Uterus (tissue), 4 donors: Measurements from ENCODE around the gene TLCD3B. TPM values are rescaled to one million over a fixed set of nuclear protein-coding genes. Genes with fewer than 3 reads are reported as not detected.

Source experiments
- DNase-seq, 2 donors: peaks; one replicate each; pipeline ENCODE4 v3.0.0-alpha.2; 2019 to 2020
- H3K27ac ChIP-seq, 2 donors: fragments of 200-600 bp; sonication (generic); 1 replicate in 1 of 2; 2 replicates in 1 of 2; pipeline ENCODE4 v1.5.1; 2016 to 2018
- H3K27me3 ChIP-seq, 2 donors: fragments of 200-600 bp; sonication (generic); one replicate each; pipeline ENCODE4 v1.5.1; 2018 to 2019; ENCODE audit warnings: control low read depth in 1 of 2
- H3K36me3 ChIP-seq, 2 donors: fragments of 200-600 bp; sonication (generic); one replicate each; pipeline ENCODE4 v1.5.1; 2019; ENCODE audit warnings: control low read depth in 1 of 2
- H3K4me1 ChIP-seq, 2 donors: fragments of 200-600 bp; sonication (generic); one replicate each; pipeline ENCODE4 v1.5.1; 2018 to 2019; ENCODE audit warnings: control low read depth in 1 of 2
- H3K4me3 ChIP-seq, 2 donors: fragments of 200-600 bp; sonication (generic); 1 replicate in 1 of 2; 2 replicates in 1 of 2; pipeline ENCODE4 v1.5.1; 2018 to 2019; ENCODE audit warnings: mild to moderate bottlenecking in 1 of 2
- H3K9me3 ChIP-seq, 2 donors: fragments of 200-600 bp; sonication (generic); one replicate each; pipeline ENCODE4 v1.5.1; 2019; ENCODE audit warnings: control low read depth in 1 of 2
- CTCF ChIP-seq, 4 experiments: fragments of 200-600 bp in 2 of 4; fragments of 450-650 bp in 2 of 4; sonication (generic) in 2 of 4; IDR thresholded peaks; one replicate each; pipeline ENCODE4 v1.5.1; 2016 to 2019; ENCODE audit warnings: antibody characterized with exemption in 4 of 4, mild to moderate bottlenecking in 2 of 4, moderate library complexity in 1 of 4
- POLR2A ChIP-seq, 2 donors: fragments of 450-650 bp; IDR thresholded peaks; one replicate each; pipeline ENCODE4 v1.6.1; 2016; ENCODE audit warnings: antibody characterized with exemption in 2 of 2, mild to moderate bottlenecking in 1 of 2, moderate library complexity in 1 of 2
- intact Hi-C: fragments of 100-400 bp; cut with DNase I; formaldehyde crosslinking; loops from one replicate; pipeline ENCODE4 v1.15.1; 2023; ENCODE audit warnings: low total_unique reads
- total RNA-seq, 4 donors: library from RNA; depleted of rRNA in 3 of 4; stranded (reverse); fragments of >200 nt in 3 of 4; gene quantifications; one replicate each; pipeline versions ENCODE4 v1.1.0 to v1.2.4, GENCODE V29; 2014 to 2023
- donor health status: DM: yes; HTN: yes; CAD: no.

Gene TLCD3B
- total RNA-seq, 4 donors from 2014 or later = 0.62 TPM; not detected in 3

- peak; percentile 92 to 93 for DNase-seq
- peaks cover 0 to 6% of the 10 kb centered on the region in 2 donors for H3K4me1 ChIP-seq
- H3K27ac ChIP-seq = peak overlapping the region; percentile 39 to 54
- H3K4me3 ChIP-seq = peak overlapping the region; percentile 71 to 76
- no peaks in the 10 kb centered on the region for H3K9me3 ChIP-seq
- TF ChIP-seq CTCF (IDR thresholded peaks at IDR 0.05) = no peak
- peak in 1 of 2 donors; percentile 25 for TF ChIP-seq POLR2A (IDR thresholded peaks at IDR 0.05)
- intact Hi-C loops = no loop called here
- H3K27me3 ChIP-seq = no peaks in the 10 kb centered on the region
- H3K36me3 ChIP-seq = no peaks in the 10 kb centered on the region
These were observed 21.8 kb upstream of the TLCD3B start for GRCh38 chr16:30052671-30053372.

- intact Hi-C loops = no loop called here
- TF ChIP-seq CTCF (IDR thresholded peaks at IDR 0.05) (no peak), POLR2A (IDR thresholded peaks at IDR 0.05) (no peak)
- H3K4me1 ChIP-seq = peaks cover 0 to 6% of the 10 kb centered on the region in 2 donors
These were observed 20.4 kb upstream of the TLCD3B start for GRCh38 chr16:30051518-30051917.

GRCh38 chr16:30049871-30050270 lies 18.8 kb upstream of the TLCD3B start:
- TF ChIP-seq POLR2A (IDR thresholded peaks at IDR 0.05) (no peak), CTCF (IDR thresholded peaks at IDR 0.05) (no peak)
- intact Hi-C loops = no loop called here
- Histone ChIP-seq H3K4me3 (no peak overlapping the region), H3K36me3 (no peaks in the 10 kb centered on the region), H3K27ac (no peak overlapping the region), H3K9me3 (no peaks in the 10 kb centered on the region), H3K4me1 (peaks cover 0 to 6% of the 10 kb centered on the region in 2 donors), H3K27me3 (no peaks in the 10 kb centered on the region)
- no peak for DNase-seq

More at GRCh38 chr16:30051518-30051917, 20.4 kb upstream of the TLCD3B start:
- DNase-seq = no peak
- Histone ChIP-seq H3K9me3 (no peaks in the 10 kb centered on the region), H3K27ac (no peak overlapping the region), H3K27me3 (no peaks in the 10 kb centered on the region), H3K36me3 (no peaks in the 10 kb centered on the region), H3K4me3 (no peak overlapping the region)

- H3K4me3 ChIP-seq = no peak overlapping the region
- no peak overlapping the region for H3K27ac ChIP-seq
- H3K9me3 ChIP-seq = no peaks in the 10 kb centered on the region
- no peaks in the 10 kb centered on the region for H3K27me3 ChIP-seq
- DNase-seq = no peak
- H3K4me1 ChIP-seq = no peaks in the 10 kb centered on the region
- intact Hi-C loops = no loop called here
- TF ChIP-seq CTCF (IDR thresholded peaks at IDR 0.05) = no peak
- H3K36me3 ChIP-seq = no peaks in the 10 kb centered on the region
These were observed 15.5 kb upstream of the TLCD3B start for GRCh38 chr16:30046588-30046987.

- intact Hi-C loops = no loop called here
- TF ChIP-seq POLR2A (IDR thresholded peaks at IDR 0.05) = no peak
- no peak for TF ChIP-seq CTCF (IDR thresholded peaks at IDR 0.05)
- H3K27me3 ChIP-seq = no peaks in the 10 kb centered on the region
- H3K4me3 ChIP-seq = no peak overlapping the region
- no peaks in the 10 kb centered on the region for H3K9me3 ChIP-seq
- no peaks in the 10 kb centered on the region for H3K4me1 ChIP-seq
- no peaks in the 10 kb centered on the region for H3K36me3 ChIP-seq
- DNase-seq = no peak
- no peak overlapping the region for H3K27ac ChIP-seq
These were observed 15.1 kb upstream of the TLCD3B start for GRCh38 chr16:30046178-30046577.
